SKM-1 (cell line): Measurements from ENCODE around the gene CEP112.
"Not testable (repeated sequence)": the region's sequence is repeated elsewhere in the genome, so short reads cannot be mapped to it uniquely, and the experiment has no call there.

Source experiments
- DNase-seq: peaks from one replicate; lab custom pipeline; 2025; ENCODE audit not compliant: unreplicated experiment; lab: John Stamatoyannopoulos, UW

The CEP112 gene

GRCh38 chr17:65841089-65841488 is 350.8 kb downstream of the CEP112 start:
- DNase-seq: no peak

- DNase-seq: not testable (repeated sequence)
Observed at GRCh38 chr17:65837232-65837631, 354.7 kb downstream of the CEP112 start.

- DNase-seq: no peak
Observed at GRCh38 chr17:65833214-65833613, 358.7 kb downstream of the CEP112 start.

- no peak for DNase-seq
Observed at GRCh38 chr17:65830356-65830755, 361.6 kb downstream of the CEP112 start.

GRCh38 chr17:65826577-65826976 is 365.4 kb downstream of the CEP112 start:
- DNase-seq: not testable (repeated sequence)

GRCh38 chr17:65824901-65825300 is 367.0 kb downstream of the CEP112 start:
- DNase-seq: no peak

- DNase-seq: no peak
Observed at GRCh38 chr17:65823713-65824112, 368.2 kb downstream of the CEP112 start.

DNA sequence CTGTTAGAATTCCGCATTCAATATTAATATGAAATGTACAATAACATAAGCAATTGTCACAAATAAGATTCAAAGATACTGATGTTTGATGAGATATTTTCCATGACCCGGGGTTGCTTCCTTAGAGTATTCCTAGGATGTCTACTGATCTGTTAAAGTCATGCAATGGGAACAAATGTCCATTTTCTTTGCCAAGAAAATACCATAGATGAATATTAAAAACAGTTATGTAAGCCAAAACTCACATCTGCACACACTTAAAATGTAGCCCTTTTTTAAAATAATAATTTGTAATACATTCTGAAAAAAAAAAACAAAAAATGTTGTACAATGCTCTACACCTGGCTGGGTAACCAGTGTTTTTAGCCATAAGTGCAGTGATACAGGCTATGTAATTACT is 371.1 kb downstream of the CEP112 start:
- DNase-seq: no peak

GRCh38 chr17:65820306-65820705 is 371.6 kb downstream of the CEP112 start:
- no peak for DNase-seq

GRCh38 chr17:65819810-65820209 is 372.1 kb downstream of the CEP112 start:
- DNase-seq: no peak

- DNase-seq: no peak
Observed at GRCh38 chr17:65817951-65818350, 374.0 kb downstream of the CEP112 start.

DNA sequence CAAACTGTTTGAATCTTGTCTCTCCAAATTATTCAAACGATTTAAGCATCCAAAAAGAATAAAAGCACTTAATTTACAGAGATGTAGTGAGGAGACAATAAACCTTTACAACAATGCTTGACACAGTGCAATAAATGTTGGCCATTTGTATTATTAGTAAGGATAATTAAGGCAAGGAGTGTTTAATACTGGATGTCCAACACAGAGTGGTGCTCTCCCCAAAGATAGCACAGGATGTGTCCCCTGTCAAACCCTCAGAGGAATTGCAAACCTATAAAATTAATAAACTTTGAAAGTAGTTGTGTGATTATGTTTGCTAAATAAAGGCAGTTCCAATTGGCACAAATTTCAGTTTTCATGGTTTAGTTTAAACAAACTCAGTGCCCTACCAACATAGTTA is 377.5 kb downstream of the CEP112 start:
- DNase-seq: no peak

- DNase-seq: no peak
Observed at GRCh38 chr17:65813306-65813705, 378.6 kb downstream of the CEP112 start.

DNA sequence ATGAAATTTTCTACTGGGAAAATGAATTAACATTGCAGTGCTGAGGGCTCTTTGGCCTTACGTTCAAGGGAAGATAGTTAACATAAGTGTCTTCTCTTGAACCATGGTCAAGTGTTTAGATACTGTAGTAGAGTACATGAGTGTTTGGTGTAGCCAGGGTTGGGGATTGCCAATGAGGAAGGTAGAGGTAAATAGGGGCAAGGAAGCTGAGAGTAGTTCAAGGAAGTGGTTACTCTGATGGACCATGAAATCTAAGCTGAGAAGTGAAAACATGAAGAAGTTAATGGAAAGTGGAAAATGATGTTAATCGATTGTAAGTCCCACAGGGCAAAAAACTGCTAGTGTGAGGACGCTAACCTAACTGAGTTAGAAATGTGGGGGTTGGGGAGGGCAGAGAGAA is 380.9 kb downstream of the CEP112 start:
- DNase-seq: no peak

- no peak for DNase-seq
Observed at GRCh38 chr17:65809366-65809765, 382.6 kb downstream of the CEP112 start.

DNA sequence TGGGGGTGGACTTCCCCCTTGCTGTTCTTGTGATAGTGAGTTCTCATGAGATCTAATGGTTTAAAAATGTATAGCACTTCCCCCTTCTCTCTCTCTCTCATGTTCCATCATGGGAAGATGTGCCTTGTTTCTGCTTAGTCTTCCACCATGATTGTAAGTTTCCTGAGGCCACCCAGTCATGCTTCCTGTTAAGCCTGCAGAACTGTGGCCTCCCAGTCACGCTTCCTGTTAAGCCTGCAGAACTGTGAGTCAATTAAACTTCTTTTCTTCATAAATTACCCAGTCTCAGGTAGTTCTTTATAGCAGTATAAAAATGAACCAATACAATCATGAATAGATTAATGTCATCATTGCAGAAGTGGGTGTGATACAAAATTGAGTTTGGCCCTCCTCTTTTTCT is 383.4 kb downstream of the CEP112 start:
- DNase-seq: not testable (repeated sequence)

GRCh38 chr17:65807361-65807760 is 384.6 kb downstream of the CEP112 start:
- DNase-seq: no peak

DNA sequence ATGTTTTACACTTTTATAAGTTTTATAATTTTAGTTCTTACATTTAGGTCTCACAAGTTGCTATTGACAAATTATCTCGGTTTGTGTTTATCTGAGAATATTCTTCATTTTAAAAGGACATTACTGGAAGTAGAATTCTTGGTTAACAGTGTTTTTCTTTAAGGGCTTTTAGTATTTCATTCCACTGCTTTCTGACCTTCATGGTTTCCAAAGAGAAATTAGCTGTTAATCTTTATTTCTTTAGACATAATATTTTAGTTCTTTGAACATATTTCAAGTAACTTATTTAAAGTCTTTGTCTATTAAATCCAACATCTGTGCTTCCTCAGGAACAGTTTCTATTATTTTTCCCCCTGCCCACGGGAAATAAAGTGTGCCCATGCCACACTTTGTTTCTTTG is 390.4 kb downstream of the CEP112 start:
- DNase-seq: no peak

DNA sequence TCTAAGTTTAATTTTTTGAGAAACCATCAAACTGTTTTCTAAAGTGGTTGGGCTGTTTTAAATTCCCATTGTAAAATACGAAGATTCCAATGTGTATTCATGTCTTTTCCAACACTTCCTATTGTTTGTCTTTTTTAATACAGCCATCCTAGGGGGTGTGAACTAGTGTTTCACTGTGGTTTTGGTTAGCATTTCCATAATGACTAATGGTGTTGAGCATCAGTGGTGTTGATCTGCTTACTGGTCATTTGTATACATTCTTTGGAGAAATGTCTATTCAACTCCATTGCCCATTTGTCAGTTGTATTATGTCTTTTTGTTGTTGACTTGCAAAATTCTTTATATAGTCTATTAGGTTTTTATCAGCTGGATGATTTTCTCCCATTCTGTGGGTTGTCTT is 391.3 kb downstream of the CEP112 start:
- DNase-seq: no peak

GRCh38 chr17:65799869-65800268 is 392.1 kb downstream of the CEP112 start:
- no peak for DNase-seq

DNA sequence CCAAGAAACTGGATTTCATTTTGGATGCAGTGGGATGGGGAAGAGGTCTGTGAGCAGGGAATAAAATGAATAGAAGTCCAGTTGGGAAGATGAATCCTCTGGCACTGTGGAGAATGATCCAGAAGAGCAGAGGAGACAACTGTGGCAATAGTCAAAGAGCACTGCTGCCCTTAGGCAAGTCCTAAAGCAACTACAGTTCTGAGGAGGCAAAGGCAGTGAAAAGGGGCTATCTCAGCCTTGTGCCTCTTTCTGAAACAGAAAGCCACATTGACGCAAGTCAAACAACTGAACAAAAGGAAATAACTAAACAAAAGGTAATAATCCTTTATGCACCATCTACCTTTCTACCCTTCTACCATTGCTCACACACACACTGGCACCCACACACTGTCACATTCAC is 392.5 kb downstream of the CEP112 start:
- DNase-seq: no peak

- no peak for DNase-seq
Observed at GRCh38 chr17:65797809-65798208, 394.1 kb downstream of the CEP112 start.

- no peak for DNase-seq
Observed at GRCh38 chr17:65797101-65797500, 394.8 kb downstream of the CEP112 start.

- no peak for DNase-seq
Observed at GRCh38 chr17:65794572-65794971, 397.4 kb downstream of the CEP112 start.
